Hematopoietic multipotent progenitor cell treated with erythropoietin and hydrocortisone succinate and interleukin-3 and kit ligand, for 6 days (in vitro differentiated cells): ENCODE data around the gene PLCXD3.
"Not testable (repeated sequence)": the region's sequence is repeated elsewhere in the genome, so short reads cannot be mapped to it uniquely, and the experiment has no call there.

ENCODE experiments used
- DNase-seq: peaks from one replicate; pipeline ENCODE4 v3.0.0-alpha.2; 2015

PLCXD3 gene

GRCh38 chr5:41338136-41338675 lies 172.2 kb downstream of the PLCXD3 start:
- DNase-seq = no peak

GRCh38 chr5:41337724-41338123 lies 172.7 kb downstream of the PLCXD3 start:
- DNase-seq = no peak

- no peak for DNase-seq
Observed at GRCh38 chr5:41337216-41337615, 173.2 kb downstream of the PLCXD3 start.

- no peak for DNase-seq
Observed at GRCh38 chr5:41336471-41336870, 173.9 kb downstream of the PLCXD3 start.

GRCh38 chr5:41335596-41336181 lies 174.7 kb downstream of the PLCXD3 start:
- DNase-seq = no peak

GRCh38 chr5:41334758-41335157 lies 175.6 kb downstream of the PLCXD3 start:
- no peak for DNase-seq

- no peak for DNase-seq
Observed at GRCh38 chr5:41334221-41334620, 176.2 kb downstream of the PLCXD3 start.

GRCh38 chr5:41325074-41325473 lies 185.3 kb downstream of the PLCXD3 start:
- DNase-seq = no peak

GRCh38 chr5:41322826-41323225 lies 187.6 kb downstream of the PLCXD3 start:
- DNase-seq = not testable (repeated sequence)

- DNase-seq = no peak
Observed at GRCh38 chr5:41312478-41313060, 197.8 kb downstream of the PLCXD3 start.

GRCh38 chr5:41312066-41312465 lies 198.3 kb downstream of the PLCXD3 start:
- DNase-seq = no peak

GRCh38 chr5:41309275-41309674 lies 201.1 kb downstream of the PLCXD3 start:
- no peak for DNase-seq

GRCh38 chr5:41306005-41306404 lies 204.4 kb downstream of the PLCXD3 start:
- no peak for DNase-seq

GRCh38 chr5:41305056-41305455 lies 205.3 kb downstream of the PLCXD3 start:
- DNase-seq = no peak

GRCh38 chr5:41296066-41296465 lies 214.3 kb downstream of the PLCXD3 start:
- no peak for DNase-seq

- DNase-seq = no peak
Observed at GRCh38 chr5:41291323-41291722, 219.1 kb downstream of the PLCXD3 start.

GRCh38 chr5:41290810-41291209 lies 219.6 kb downstream of the PLCXD3 start:
- DNase-seq = no peak

- no peak for DNase-seq
Observed at GRCh38 chr5:41289970-41290464, 220.4 kb downstream of the PLCXD3 start.

GRCh38 chr5:41286696-41287095 lies 223.7 kb downstream of the PLCXD3 start:
- no peak for DNase-seq

- DNase-seq = no peak
Observed at GRCh38 chr5:41286165-41286564, 224.2 kb downstream of the PLCXD3 start.

GRCh38 chr5:41284938-41285337 lies 225.5 kb downstream of the PLCXD3 start:
- DNase-seq = no peak

GRCh38 chr5:41281215-41281810 lies 229.1 kb downstream of the PLCXD3 start:
- DNase-seq = no peak

GRCh38 chr5:41279040-41279439 lies 231.4 kb downstream of the PLCXD3 start:
- no peak for DNase-seq
